GM12873 (cell line): ENCODE data around the gene COL16A1.

Source experiments
- CTCF ChIP-seq: IDR thresholded peaks from 2 replicates; pipeline ENCODE4 v1.5.1; 2012; ENCODE audit warnings: low read depth, mild to moderate bottlenecking, moderate library complexity, low read length, control low read depth; ENCODE audit not compliant: insufficient read depth; ENCODE audit errors: missing control alignments

The COL16A1 gene

GRCh38 chr1:31607360-31607759, 96.5 kb downstream of the COL16A1 start:
- TF ChIP-seq CTCF, result no peak

GRCh38 chr1:31605908-31606427, 97.8 kb downstream of the COL16A1 start:
- TF ChIP-seq CTCF, result no peak
